Tibial nerve (tissue), 4 donors: ENCODE data around the gene BRSK2.

ENCODE experiments used
- EP300 ChIP-seq, 2 donors: sonication (generic); formaldehyde crosslinking; IDR thresholded peaks; one replicate each; pipeline ENCODE4 v1.6.1; 2017; ENCODE audit warnings: antibody characterized with exemption in 2 of 2, mild to moderate bottlenecking in 1 of 2
- POLR2A ChIP-seq, 2 donors: fragments of 450-650 bp; IDR thresholded peaks; one replicate each; pipeline ENCODE4 v1.6.1; 2017; ENCODE audit warnings: antibody characterized with exemption in 2 of 2, mild to moderate bottlenecking in 2 of 2, moderate library complexity in 2 of 2
- TF ChIP-seq, protein P1 (sequence below), 5 experiments: fragments of 200-600 bp in 3 of 5; fragments of 450-650 bp in 2 of 5; sonication (generic) in 3 of 5; IDR thresholded peaks; one replicate each; pipeline ENCODE4 v1.5.1; 2016 to 2019; ENCODE audit warnings: antibody characterized with exemption in 5 of 5, mild to moderate bottlenecking in 3 of 5, moderate library complexity in 2 of 5

DNA sequence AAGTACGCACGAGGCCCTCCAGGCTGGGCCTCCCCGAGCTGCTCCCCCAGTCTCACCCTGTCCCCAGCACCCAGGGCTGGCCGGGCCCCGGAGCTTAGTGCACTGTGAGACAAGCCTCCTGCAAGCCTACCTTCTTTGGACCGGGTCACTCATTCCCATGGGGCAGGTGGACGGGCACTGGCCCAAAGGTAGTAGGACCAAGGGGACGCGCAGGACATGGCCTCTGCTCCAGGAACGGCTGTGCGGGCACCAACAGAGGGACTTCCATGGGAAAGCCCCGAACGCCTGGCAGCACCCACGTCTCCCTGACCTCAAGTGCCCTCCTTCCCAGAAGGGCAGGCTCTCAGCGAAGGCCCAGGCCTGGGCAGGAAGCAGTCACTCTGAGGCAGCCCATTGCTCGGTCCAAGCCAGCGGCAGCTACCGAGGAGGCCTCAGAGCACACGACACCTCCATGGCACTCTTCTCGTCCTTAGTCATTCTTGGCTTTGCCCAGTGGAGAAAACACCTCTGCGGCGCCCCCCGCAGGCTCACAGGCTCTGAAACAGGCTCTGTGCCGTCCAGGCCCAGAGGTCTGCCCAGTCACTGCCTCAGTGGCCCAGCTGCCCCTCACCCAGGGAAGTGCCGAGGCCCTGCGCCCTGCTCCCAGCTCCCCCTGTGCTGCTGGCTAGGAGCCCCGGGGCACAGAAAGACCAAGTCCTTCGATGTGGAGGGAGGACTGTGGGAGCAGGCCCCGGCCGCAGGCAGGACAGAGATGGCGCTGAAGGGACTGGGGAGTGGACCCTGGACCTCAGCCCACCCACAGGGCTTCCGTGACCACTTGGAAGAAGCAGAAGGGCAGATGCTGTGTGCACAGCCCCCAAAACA, 93.1 kb downstream of the BRSK2 start:
- no peak for TF ChIP-seq POLR2A (IDR thresholded peaks at IDR 0.05)
- TF ChIP-seq, protein P1, sequence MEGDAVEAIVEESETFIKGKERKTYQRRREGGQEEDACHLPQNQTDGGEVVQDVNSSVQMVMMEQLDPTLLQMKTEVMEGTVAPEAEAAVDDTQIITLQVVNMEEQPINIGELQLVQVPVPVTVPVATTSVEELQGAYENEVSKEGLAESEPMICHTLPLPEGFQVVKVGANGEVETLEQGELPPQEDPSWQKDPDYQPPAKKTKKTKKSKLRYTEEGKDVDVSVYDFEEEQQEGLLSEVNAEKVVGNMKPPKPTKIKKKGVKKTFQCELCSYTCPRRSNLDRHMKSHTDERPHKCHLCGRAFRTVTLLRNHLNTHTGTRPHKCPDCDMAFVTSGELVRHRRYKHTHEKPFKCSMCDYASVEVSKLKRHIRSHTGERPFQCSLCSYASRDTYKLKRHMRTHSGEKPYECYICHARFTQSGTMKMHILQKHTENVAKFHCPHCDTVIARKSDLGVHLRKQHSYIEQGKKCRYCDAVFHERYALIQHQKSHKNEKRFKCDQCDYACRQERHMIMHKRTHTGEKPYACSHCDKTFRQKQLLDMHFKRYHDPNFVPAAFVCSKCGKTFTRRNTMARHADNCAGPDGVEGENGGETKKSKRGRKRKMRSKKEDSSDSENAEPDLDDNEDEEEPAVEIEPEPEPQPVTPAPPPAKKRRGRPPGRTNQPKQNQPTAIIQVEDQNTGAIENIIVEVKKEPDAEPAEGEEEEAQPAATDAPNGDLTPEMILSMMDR (IDR thresholded peaks at IDR 0.05): no peak
- TF ChIP-seq EP300 (IDR thresholded peaks at IDR 0.05): peak in 1 of 2 donors; percentile 17
